ENCODE results near the gene WDFY4.

The WDFY4 gene

GRCh38 chr10:48856855-48857254 lies 172.2 kb downstream of the WDFY4 start:
- no peak for DNase-seq (ENCODE audit: low spot score)
- no peak for TF ChIP-seq CTCF (IDR thresholded peaks at IDR 0.05; ENCODE audit: extremely low read depth, missing control alignments)

- DNase-seq (ENCODE audit: low spot score) = no peak
- TF ChIP-seq CTCF (IDR thresholded peaks at IDR 0.05; ENCODE audit: extremely low read depth, missing control alignments) = no peak
Measured at GRCh38 chr10:48872234-48872633, 187.6 kb downstream of the WDFY4 start.

GRCh38 chr10:48878091-48878490 lies 193.4 kb downstream of the WDFY4 start:
- no peak for DNase-seq (ENCODE audit: low spot score)

GRCh38 chr10:48879451-48879850 lies 194.8 kb downstream of the WDFY4 start:
- DNase-seq (ENCODE audit: low spot score) = no peak
- TF ChIP-seq CTCF (IDR thresholded peaks at IDR 0.05; ENCODE audit: extremely low read depth, missing control alignments) = no peak

More at GRCh38 chr10:48878091-48878490, 193.4 kb downstream of the WDFY4 start:
- TF ChIP-seq CTCF (IDR thresholded peaks at IDR 0.05; ENCODE audit: extremely low read depth, missing control alignments) = no peak

GRCh38 chr10:48880016-48880705 lies 195.5 kb downstream of the WDFY4 start:
- TF ChIP-seq CTCF (IDR thresholded peaks at IDR 0.05; ENCODE audit: extremely low read depth, missing control alignments) = no peak
- DNase-seq (ENCODE audit: low spot score) = no peak

- no peak for DNase-seq (ENCODE audit: low spot score)
Measured at GRCh38 chr10:48881937-48882336, 197.3 kb downstream of the WDFY4 start.

GRCh38 chr10:48882881-48883280 lies 198.2 kb downstream of the WDFY4 start:
- TF ChIP-seq CTCF (IDR thresholded peaks at IDR 0.05; ENCODE audit: extremely low read depth, missing control alignments) = no peak
- DNase-seq (ENCODE audit: low spot score) = no peak

More at GRCh38 chr10:48881937-48882336, 197.3 kb downstream of the WDFY4 start:
- no peak for TF ChIP-seq CTCF (IDR thresholded peaks at IDR 0.05; ENCODE audit: extremely low read depth, missing control alignments)

Data from GM20000 (cell line).